Caco-2 (cell line): Measurements from ENCODE around the gene SLC38A9. TPM values are rescaled to one million over a fixed set of nuclear protein-coding genes. Genes with fewer than 3 reads are reported as not detected.

Experiments
- BruUV-seq: library from RNA; stranded (reverse); fragments of 400-500 nt; replicated peaks from 2 replicates; lab custom pipeline; 2021; lab: Mats Ljungman, UMichigan
- CTCF ChIA-PET: fragments of 300-600 bp; sonication (Branson Sonifier 250); formaldehyde crosslinking; loops from one replicate; lab custom pipeline; 2022; ENCODE audit warnings: antibody characterized with exemption; lab: Charles Lee
- POLR2A ChIA-PET: fragments of 300-600 bp; sonication (Branson Sonifier 250); formaldehyde crosslinking; loops from one replicate; lab custom pipeline; 2022; ENCODE audit warnings: antibody characterized with exemption; lab: Charles Lee
- DNase-seq, 2 experiments: peaks; one replicate each; pipeline versions ENCODE4 v3.0.0 to v3.0.0-alpha.2; 2020 to 2022
- H3K27me3 ChIP-seq: replicated peaks from 2 replicates; pipeline ENCODE4 v1.6.0; 2011; ENCODE audit warnings: low read length; ENCODE audit not compliant: control insufficient read depth, insufficient read depth
- H3K36me3 ChIP-seq: 2 replicates; pipeline ENCODE4 v1.5.1; 2011; ENCODE audit warnings: low read length; ENCODE audit not compliant: control insufficient read depth, insufficient read depth
- H3K4me1 ChIP-seq: fragments of 250-450 bp; sonication (Bioruptor Pico); 2 replicates; pipeline ENCODE4 v1.5.1; 2020; ENCODE audit warnings: mild to moderate bottlenecking
- H3K4me3 ChIP-seq: 2 replicates; pipeline ENCODE4 v1.5.1; 2011; ENCODE audit warnings: low read depth, mild to moderate bottlenecking, control low read depth, low read length
- H3K9me3 ChIP-seq: fragments of 250-450 bp; sonication (Bioruptor Pico); 2 replicates; pipeline ENCODE4 v1.5.1; 2020; ENCODE audit warnings: mild to moderate bottlenecking, moderate library complexity
- H3K27ac Mint-ChIP-seq: one replicate; pipeline ENCODE4 v1.8.0; 2022; ENCODE audit warnings: mixed read lengths; ENCODE audit not compliant: unreplicated experiment
- H3K27me3 Mint-ChIP-seq: one replicate; pipeline ENCODE4 v1.8.0; 2022; ENCODE audit warnings: mixed read lengths; ENCODE audit not compliant: insufficient read depth, unreplicated experiment
- H3K36me3 Mint-ChIP-seq: one replicate; pipeline ENCODE4 v1.8.0; 2022; ENCODE audit warnings: mild to moderate bottlenecking, mixed read lengths; ENCODE audit not compliant: insufficient read depth, unreplicated experiment
- H3K4me1 Mint-ChIP-seq: one replicate; pipeline ENCODE4 v1.8.0; 2022; ENCODE audit warnings: low read depth, mixed read lengths; ENCODE audit not compliant: unreplicated experiment
- H3K4me3 Mint-ChIP-seq: one replicate; pipeline ENCODE4 v1.8.0; 2022; ENCODE audit warnings: mild to moderate bottlenecking, moderate library complexity, mixed read lengths; ENCODE audit not compliant: unreplicated experiment
- H3K9me3 Mint-ChIP-seq: one replicate; pipeline ENCODE4 v1.8.0; 2022; ENCODE audit warnings: mixed read lengths; ENCODE audit not compliant: unreplicated experiment
- intact Hi-C: fragments of 100-400 bp; cut with micrococcal nuclease; formaldehyde crosslinking; loops from one replicate; pipeline ENCODE4 v1.10.0; 2022; ENCODE audit not compliant: unreplicated experiment
- total RNA-seq: library from RNA; stranded (reverse); gene quantifications from 2 replicates; pipeline ENCODE4 v1.2.3, GENCODE V29; 2022
- TF ChIP-seq, protein P1 (sequence below), 2 experiments: fragments of 200-600 bp in 1 of 2; IDR thresholded peaks; 1 replicate in 1 of 2; 2 replicates in 1 of 2; pipeline versions ENCODE4 v1.5.1 to v1.8.0; 2011 to 2022; ENCODE audit warnings: antibody characterized with exemption in 1 of 2, control low read depth in 1 of 2, inconsistent platforms in 1 of 2, low read depth in 1 of 2, low read length in 1 of 2, mild to moderate bottlenecking in 1 of 2, moderate library complexity in 1 of 2; ENCODE audit not compliant: insufficient read depth in 1 of 2, severe bottlenecking in 1 of 2, unreplicated experiment in 1 of 2

SLC38A9 gene
- total RNA-seq, 1 experiment from 2014 or later, result 66.9 TPM

DNA sequence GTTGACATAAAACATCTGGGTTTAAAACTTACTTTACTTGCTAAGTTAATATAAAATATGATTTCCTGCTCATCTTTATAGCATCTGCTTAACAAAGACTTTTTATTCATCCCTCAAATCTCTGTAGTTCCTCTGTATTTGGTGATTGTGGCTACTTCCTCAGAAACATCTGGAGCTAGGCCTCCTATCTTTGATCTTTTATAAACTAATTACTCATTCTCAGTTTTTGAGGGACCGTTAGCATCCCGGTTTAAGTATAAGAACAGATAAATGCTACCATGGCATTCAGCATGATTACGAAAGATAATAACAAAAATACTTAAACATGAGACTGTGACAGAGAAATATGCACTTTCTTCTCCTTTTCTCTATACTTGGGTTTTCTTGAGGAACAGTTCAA is 85.3 kb downstream of the SLC38A9 start:
- no TSS peak for BruUV-seq
- no peaks in the 10 kb centered on the region for H3K36me3 Mint-ChIP-seq
- no peaks in the 10 kb centered on the region for H3K9me3 Mint-ChIP-seq
- TF ChIP-seq, protein P1, sequence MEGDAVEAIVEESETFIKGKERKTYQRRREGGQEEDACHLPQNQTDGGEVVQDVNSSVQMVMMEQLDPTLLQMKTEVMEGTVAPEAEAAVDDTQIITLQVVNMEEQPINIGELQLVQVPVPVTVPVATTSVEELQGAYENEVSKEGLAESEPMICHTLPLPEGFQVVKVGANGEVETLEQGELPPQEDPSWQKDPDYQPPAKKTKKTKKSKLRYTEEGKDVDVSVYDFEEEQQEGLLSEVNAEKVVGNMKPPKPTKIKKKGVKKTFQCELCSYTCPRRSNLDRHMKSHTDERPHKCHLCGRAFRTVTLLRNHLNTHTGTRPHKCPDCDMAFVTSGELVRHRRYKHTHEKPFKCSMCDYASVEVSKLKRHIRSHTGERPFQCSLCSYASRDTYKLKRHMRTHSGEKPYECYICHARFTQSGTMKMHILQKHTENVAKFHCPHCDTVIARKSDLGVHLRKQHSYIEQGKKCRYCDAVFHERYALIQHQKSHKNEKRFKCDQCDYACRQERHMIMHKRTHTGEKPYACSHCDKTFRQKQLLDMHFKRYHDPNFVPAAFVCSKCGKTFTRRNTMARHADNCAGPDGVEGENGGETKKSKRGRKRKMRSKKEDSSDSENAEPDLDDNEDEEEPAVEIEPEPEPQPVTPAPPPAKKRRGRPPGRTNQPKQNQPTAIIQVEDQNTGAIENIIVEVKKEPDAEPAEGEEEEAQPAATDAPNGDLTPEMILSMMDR (IDR thresholded peaks at IDR 0.05; ENCODE audit: insufficient read depth in 1 of 2, low read depth in 1 of 2, low read length in 1 of 2, severe bottlenecking in 1 of 2, unreplicated experiment in 1 of 2), result no peak
- peaks cover 33% of the 10 kb centered on the region for H3K4me1 ChIP-seq
- peaks cover 31% of the 10 kb centered on the region for H3K4me1 Mint-ChIP-seq
- H3K27me3 Mint-ChIP-seq, result no peaks in the 10 kb centered on the region
- no peak overlapping the region for H3K27ac Mint-ChIP-seq
- H3K4me3 ChIP-seq, result no peak overlapping the region
- POLR2A ChIA-PET, result no interaction called here
- no peak for DNase-seq
- CTCF ChIA-PET, result no interaction called here
- intact Hi-C loops, result no loop called here
- H3K36me3 ChIP-seq, result no peaks in the 10 kb centered on the region
- no peak overlapping the region for H3K4me3 Mint-ChIP-seq
- no peaks in the 10 kb centered on the region for H3K9me3 ChIP-seq
- no peaks in the 10 kb centered on the region for H3K27me3 ChIP-seq

DNA sequence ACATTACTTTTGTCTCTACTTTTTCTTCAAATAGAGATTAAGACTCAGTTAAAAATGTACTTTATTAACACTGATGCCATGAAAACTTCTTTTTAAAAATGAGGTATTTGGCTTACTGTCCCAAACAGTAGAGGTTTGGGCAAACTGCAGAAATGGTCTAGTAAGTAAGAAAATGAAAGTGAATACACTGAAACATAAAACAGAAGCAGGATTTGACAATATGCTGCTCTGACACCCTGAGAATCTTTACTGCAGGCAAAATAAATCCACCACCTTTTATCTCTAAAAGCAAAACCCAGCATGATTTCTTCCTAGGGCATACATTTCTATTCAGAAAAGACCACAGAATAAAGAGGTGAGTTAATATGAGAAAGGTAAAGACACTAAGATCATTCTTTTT is 86.2 kb downstream of the SLC38A9 start:
- peak overlapping the region; percentile 27 for H3K27ac Mint-ChIP-seq
- ChIA-PET POLR2A (no interaction called here), CTCF (no interaction called here)
- H3K4me1 Mint-ChIP-seq, result peaks cover 36% of the 10 kb centered on the region
- Histone ChIP-seq H3K4me3 (no peak overlapping the region), H3K27me3 (no peaks in the 10 kb centered on the region), H3K36me3 (no peaks in the 10 kb centered on the region), H3K9me3 (no peaks in the 10 kb centered on the region), H3K4me1 (peaks cover 38% of the 10 kb centered on the region)
- no peaks in the 10 kb centered on the region for H3K9me3 Mint-ChIP-seq
- no peak overlapping the region for H3K4me3 Mint-ChIP-seq
- BruUV-seq, result TSS peak; percentile 67
- no peak for DNase-seq
- intact Hi-C loops, result no loop called here
- no peaks in the 10 kb centered on the region for H3K36me3 Mint-ChIP-seq
- no peaks in the 10 kb centered on the region for H3K27me3 Mint-ChIP-seq
- TF ChIP-seq, protein P1 (IDR thresholded peaks at IDR 0.05; ENCODE audit: insufficient read depth in 1 of 2, low read depth in 1 of 2, low read length in 1 of 2, severe bottlenecking in 1 of 2, unreplicated experiment in 1 of 2), result no peak

DNA sequence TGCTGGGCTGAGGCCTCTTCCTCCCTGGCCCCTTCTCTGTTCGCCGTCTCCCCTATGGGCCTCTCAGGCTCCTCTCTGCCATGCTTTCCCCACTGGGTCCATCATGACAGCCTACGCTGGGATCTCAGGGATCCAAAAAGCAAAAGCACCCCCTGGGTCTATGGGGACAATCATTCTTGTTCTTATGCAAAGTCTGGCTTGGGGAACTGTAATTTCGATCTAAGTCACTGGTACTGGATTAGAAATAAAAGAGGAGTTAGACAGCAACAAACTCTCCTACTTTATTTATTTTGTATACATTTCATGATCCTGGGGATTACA is 86.6 kb downstream of the SLC38A9 start:
- no peaks in the 10 kb centered on the region for H3K27me3 ChIP-seq
- no peak overlapping the region for H3K4me3 Mint-ChIP-seq
- no peaks in the 10 kb centered on the region for H3K9me3 ChIP-seq
- H3K4me1 Mint-ChIP-seq, result peaks cover 39% of the 10 kb centered on the region
- ChIA-PET POLR2A (no interaction called here), CTCF (no interaction called here)
- H3K4me1 ChIP-seq, result peaks cover 38% of the 10 kb centered on the region
- intact Hi-C loops, result no loop called here
- TF ChIP-seq, protein P1 (IDR thresholded peaks at IDR 0.05; ENCODE audit: insufficient read depth in 1 of 2, low read depth in 1 of 2, low read length in 1 of 2, severe bottlenecking in 1 of 2, unreplicated experiment in 1 of 2), result no peak
- no peak overlapping the region for H3K4me3 ChIP-seq
- no peaks in the 10 kb centered on the region for H3K9me3 Mint-ChIP-seq
- DNase-seq, result no peak
- H3K27ac Mint-ChIP-seq, result peak overlapping the region; percentile 27
- H3K36me3 Mint-ChIP-seq, result no peaks in the 10 kb centered on the region
- H3K36me3 ChIP-seq, result no peaks in the 10 kb centered on the region
- H3K27me3 Mint-ChIP-seq, result no peaks in the 10 kb centered on the region
- BruUV-seq, result no TSS peak
